Renal cortex interstitium (tissue), 11 donors: ENCODE data around the gene SLC4A5. TPM values are rescaled to one million over a fixed set of nuclear protein-coding genes. Genes with fewer than 3 reads are reported as not detected.
A peak's percentile ranks its signal among the peaks of the same experiment; 100 is the strongest.
"Not testable (repeated sequence)": the region's sequence is repeated elsewhere in the genome, so short reads cannot be mapped to it uniquely, and the experiment has no call there.

Source experiments
- DNase-seq, 11 donors: peaks; one replicate each; pipeline ENCODE4 v3.0.0-alpha.2; 2013; ENCODE audit warnings: low read depth in 9 of 11, low spot score in 4 of 11; ENCODE audit errors: extremely low read depth in 1 of 11
- polyA plus RNA-seq, 3 donors: library from polyadenylated mRNA; unstranded; fragments of 120-200 nt; gene quantifications; one replicate each; pipeline ENCODE4 v1.2.1, GENCODE V29; 2013; ENCODE audit not compliant: insufficient read length in 3 of 3

The SLC4A5 gene
- polyA plus RNA-seq, 3 donors, result 1.7 to 4.8 (median 3.2) TPM

DNA sequence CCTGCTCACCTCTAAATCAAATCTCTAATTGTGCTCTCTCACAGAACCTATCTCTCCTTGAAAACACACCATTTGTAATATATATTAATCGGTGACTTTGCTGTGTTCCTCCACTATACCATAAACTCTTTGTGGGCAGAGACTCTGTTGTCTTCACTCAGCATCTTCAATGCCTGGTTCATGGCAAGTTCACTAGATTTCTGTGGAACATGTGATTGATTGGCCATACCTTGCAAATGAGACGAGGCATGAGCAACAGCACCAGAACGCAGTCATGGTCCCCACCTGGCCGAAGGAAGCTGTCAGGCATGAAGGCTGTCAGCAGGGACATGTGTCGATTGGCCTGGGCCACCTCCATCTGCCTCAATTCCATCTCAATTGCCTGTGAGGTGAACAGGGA is 25.3 kb upstream of the SLC4A5 start:
- no peak for DNase-seq

DNA sequence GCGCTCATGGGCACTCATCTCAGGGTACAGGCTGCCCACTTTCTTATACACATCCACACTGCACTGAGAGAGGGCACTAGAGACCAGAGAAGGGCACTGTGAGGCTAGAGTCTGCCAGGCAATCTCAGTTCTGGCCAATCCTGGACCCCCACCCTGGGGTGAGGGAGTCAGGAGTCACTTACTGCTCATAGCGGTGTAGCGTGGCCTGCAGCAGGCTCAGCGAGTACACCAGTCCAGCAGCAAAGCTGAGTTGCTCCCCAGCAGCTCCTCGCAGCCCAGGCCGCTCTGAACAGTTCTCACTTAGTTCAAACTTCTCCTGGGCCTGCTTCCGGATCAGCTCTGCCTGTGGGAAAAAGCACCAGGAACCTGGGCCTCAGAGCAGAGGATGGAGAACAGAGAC is 24.6 kb upstream of the SLC4A5 start:
- no peak for DNase-seq

DNA sequence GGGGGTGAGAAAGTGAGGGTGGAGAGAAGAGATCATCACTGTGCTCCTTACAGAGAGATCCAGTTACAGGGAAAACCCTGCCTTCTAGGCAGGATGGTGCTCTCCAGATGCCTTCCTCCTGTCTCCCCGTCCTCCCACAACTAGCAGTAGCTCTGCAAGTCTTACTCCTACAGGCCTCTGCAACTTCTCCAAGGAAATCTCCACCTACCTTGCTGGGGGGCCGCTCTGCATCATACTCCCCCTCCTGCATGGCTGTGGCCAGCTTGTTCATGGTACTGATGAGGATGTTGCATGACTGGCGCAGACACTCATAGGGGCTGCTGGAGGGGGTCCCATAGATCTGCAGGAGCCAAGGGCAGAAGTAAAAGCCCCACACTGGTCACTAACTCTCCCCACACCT is 22.8 kb upstream of the SLC4A5 start:
- no peak for DNase-seq

DNA sequence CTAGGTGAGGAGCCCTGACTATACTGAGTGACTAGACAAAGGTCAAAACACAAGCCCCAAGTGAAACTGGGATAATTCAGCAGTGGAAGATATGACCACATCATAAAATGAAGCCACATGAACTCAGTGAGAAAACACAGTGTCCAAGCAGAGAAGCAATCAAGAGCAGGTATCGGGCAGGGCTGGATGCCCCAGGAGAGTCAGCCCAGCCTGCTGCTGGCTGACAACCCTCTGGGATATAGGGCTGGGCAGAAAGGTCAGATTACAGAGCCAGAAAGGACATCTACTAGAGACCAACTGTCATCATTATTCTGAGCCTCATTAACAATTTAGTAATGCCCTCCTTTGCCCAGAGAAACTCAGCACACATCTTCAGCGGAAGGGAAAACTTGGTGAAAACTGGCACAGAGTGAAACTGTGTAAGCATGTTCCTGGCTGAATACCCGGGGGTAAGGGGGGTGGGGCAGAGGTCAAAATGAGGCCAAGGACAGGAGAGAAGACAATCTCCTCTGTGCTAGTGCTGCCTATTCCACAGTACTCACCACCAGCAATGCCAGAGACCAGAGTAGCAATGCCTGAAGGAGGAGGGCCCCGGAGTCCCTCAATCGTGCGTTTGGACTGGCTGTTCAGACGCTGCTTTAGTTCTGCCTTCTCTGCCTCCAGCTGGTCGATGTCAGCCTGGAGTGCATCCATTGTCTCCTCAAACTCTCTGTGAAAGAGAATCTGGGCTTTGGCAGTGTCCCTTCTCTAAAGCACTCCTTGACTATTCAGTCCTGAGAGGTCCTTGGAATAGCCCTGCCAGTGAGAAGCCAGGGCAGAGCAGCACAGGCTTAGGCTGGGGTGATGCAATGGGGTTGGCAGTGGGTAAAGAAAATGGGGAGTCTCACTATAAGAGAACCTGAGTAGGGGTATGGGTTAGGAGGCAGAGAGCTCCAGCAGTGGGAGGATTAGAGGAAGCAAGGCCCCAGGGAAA is 21.6 kb upstream of the SLC4A5 start:
- DNase-seq, result no peak

DNA sequence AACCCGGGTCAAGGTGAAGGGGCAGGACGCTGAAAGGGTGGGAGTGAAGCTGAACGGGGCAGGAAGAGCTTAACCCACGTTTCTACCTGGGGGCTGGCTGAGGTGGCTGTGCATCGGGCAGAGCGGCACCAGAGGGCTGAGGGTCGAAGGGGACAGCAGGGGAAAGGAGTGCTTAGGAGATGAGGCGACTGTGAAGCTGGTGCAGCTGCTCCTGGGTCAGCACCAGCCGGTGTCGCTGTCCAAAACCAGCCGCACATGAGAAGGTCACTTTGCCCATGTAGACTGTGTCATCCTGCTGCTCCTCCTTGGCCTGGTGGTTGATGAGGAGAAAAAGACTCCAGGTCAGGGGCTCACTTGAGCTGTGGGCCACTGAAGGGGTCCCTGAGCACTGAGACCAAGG is 18.1 kb upstream of the SLC4A5 start:
- no peak for DNase-seq

DNA sequence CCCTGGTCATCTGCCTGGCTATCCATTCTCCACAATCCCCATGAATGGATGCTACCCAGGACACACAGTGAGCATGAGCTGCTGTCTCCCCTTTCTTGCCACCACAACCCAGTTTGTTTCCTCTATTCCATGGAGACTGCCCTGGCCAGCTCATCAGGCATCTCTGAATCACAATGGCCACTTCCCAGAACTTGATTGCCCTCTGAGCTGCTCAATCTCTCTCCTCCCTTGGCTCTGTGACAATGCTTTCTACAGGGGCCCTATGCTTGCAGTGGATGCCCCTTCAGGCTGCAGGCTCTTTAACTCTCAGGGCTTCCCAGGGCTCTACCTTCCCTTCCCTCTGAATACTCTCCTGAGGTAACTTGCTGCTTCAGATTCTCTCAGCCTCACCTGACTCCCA is 14.4 kb upstream of the SLC4A5 start:
- no peak for DNase-seq

DNA sequence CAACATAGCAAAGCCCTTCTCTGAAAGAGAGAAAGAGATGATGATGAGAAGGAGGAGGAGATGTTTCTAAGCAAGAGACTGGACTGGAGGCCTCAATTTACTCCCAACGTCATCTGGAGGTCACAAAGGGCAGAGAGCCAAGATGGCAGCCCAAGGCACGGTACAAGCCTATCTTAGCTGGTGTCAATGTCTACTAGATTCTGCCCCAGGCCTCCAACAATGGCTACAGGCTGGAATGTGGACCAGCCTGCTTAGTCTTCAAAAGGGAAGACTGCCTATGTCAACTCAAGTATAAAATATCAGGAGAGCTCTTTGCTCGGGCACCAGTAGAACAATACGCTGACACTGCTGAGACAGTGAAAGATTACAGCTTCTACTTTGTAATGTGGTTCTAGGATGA is 6.7 kb upstream of the SLC4A5 start:
- no peak for DNase-seq

DNA sequence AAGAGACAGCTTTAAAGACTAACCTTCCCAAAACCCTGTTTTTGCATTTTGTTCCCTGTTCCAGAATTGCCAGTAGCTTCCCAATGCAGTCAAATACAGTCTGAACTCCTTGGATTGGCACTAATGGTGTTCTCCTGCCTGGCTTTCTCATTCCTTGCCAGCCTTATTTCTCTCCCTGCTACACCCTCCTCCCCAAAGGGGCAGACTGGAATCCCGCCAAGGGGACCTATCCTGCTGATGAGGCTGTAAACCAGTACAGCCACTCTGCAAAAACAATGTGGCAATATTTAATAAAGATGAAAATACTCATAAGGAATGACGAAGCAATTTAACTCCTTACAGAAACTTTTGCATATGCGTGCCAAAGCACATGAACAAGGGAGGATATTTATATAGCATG is 4.5 kb upstream of the SLC4A5 start:
- no peak for DNase-seq

DNA sequence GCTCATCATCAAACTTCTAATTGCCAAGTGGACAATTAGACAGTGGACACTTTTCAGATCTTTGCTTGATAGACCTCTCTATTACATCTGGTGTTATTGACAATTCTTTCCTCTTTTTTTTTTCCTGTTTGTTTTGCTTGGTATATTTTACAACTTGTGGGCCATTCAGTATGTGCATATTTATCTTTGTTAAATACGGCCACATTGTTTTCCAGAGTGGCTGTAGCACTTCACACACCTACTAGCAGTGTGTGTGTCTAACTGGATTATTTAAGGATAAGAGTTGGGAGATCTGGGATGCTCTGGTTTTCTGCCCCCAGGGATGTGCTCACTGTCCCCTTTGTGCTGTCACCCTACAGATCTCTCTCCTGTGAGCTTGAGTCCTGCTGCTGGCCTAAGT is 4.1 kb upstream of the SLC4A5 start:
- no peak for DNase-seq

DNA sequence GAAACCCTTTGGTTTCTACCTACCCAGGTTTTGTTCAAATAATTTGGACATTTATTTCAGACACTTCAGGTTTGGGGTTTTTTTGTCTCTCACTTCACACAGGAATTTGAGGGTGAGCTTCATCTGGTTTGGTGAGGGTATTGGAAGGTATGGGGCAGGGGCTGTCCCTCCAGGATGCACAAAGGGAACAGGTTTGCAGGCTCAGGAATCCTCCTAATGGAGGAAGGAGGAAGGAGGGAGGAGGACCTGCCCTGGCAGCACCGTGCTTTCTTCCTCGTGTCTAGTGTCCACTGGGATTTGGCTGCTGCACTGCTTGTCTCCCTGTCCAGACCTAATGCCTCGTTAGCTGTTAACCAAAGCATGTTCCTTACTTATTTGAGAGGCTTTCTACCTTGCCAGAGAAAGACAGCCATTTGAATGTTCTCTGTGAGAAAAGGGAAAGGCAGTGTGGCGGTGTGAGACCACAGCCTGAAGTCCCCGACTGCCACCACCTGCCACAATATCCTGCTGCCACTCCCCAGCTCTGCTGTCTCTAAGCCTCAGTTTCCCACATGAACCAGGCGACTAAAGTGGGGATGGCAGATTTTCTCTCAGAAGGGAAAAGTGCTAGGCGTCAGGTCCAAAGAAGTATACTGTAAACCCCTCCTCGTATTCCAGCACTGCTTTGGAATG is 2.2 kb upstream of the SLC4A5 start:
- no peak for DNase-seq

DNA sequence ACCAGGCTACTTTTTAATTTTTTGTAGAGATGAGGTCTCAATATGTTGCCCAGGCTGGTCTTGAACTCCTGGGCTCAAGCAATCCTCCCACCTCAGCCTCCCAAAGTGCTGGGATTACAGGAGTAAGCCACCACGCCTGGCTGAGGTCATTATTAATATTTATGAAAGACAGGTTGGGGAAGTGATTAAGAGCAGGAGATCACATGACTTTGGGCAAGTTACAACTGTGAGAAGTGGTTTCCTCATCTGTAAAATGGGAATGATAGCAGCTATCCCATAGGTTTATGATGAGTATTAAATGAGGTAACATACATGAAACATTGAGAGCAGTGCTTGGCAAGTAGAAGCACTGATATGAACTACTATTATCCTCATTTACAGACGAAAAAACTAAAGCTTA is 7.0 kb downstream of the SLC4A5 start:
- not testable (repeated sequence) for DNase-seq

DNA sequence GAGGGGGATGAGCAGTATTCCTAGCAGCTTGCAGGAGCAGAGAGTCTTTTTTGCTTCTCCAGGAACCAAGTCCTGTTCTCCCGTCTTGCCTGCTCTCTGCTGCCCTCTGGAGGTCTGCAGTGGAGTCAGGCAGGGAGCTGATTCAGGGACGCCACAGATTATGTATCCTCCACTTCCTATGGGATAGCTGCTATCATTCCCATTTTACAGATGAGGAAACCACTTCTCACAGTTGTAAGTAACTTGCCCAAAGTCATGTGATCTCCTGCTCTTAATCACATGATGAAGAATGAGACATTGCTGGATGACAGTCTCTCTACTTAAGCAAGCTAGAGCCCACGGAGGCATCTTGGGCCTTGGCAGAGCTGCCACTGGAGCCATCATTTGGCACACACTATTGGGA is 8.3 kb downstream of the SLC4A5 start:
- DNase-seq, result peak; percentile 50 to 75 (median 54)

DNA sequence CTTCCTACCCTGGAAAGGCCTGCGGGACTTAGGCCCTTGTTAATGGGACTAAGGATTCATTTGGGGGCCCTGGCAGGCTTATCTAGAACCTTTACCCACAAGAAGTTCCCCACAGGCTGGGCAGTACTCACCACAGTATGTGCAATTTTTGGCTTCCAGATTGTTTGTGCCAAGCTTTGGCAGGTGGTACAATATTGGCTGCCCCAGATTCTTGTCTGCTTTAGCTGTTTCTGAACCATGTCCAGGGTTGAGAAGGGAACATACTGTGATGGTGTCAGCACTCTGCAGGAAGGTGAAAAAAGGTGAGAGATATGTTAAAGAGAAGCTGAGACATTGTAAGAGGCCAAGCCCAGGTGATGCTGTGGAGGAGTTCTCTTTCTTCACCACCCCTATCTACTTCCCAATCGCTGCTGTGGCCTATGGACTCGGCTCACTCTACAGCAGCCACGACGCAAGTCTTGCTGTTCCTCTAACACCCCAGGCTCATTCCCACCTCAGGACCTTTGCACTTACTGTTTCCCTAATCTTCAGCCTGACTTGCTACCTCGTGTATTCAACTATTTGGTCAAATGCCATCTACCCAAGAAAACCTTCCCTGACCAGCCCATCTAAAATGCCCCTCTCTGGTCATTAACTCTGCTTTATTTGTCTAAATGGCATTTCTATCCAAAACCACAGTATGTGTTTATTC is 9.2 kb downstream of the SLC4A5 start:
- no peak for DNase-seq

DNA sequence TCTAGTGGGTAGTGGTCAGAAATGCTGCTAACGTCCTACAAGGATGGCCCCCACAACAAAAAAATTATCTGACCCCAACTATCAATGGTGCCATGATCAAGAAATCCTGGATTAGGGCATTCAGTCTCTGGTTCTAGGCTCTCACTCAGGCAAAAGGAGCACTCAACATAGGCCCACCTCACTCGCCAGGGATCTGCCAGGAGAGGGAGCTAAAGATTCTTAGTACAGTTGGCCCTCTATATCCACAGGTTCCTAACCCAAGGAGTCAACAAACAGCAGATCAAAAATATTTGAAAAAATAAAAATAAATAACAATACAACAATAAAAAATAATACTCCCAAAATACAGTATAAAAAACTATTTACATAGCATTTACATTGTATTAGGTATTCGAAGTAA is 10.0 kb downstream of the SLC4A5 start:
- DNase-seq, result peak in 3 of 11 donors; percentile 4 to 14 (median 7)

DNA sequence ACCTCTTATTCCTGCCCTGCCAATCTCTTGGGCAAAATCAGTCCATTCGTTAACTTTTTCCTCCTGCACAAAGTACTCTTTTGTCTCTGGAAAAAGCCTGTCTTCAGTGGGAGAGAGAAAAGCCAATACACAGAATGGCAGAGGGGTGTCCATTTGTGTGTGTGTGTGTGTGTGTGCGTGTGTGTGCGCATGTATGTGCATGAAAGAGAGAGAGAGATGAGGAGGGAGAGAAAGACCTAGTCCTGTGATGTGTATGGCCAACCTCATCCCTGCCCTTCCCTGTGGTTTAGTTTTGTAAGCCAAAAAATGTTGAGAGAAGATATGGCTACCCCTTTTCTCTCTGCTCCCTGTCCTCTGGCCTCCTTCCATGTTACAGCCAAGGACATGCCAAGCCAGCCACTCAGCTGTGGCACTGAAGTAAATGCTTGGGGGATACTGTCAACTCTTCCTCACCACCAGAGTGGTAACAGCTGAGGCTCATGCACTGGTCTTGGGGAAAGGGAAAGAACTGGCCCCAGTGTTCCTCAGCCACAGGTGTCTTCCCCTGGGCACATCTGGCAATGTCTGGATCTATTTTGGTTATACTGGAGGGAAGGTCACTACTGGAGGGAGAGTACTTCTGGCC is 10.6 kb downstream of the SLC4A5 start:
- DNase-seq, result no peak

DNA sequence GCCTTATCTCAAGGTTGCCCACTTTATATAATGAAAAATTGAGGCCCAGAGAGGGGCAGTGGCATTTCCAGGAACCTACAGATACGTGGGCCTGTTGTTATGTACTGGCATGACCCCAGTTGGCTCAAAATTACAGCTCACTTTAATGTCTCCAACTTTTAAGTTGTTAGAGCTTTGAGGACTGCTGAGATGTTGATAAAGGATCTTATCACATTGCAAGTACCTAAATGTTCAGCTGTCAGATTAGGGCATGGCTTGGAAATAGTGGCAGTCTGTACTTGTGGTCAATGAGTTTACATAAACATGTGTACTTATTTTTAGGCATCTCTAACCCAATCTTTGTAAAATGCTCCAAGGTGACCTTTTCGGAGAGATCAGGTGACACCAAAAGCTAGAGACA is 14.6 kb downstream of the SLC4A5 start:
- DNase-seq, result no peak

DNA sequence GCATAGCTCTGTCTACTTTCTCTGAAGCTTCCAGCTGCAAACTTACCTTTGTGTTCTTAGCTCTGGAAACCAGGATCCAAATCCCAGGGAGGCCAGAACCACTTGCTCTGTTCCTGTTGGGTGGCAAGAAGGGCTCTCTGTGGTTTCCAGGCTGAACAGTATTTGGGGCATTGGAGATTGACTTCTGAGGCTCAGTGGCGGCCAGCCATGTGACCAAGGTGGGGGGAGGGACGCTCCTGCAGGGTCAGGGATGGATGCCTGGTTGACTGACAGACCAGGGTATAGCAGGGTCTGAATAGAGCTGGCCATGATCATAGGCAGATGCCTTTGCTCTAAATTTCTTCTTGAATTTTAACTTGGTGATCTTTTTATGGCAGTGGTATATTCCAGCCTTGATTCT is 15.1 kb downstream of the SLC4A5 start:
- no peak for DNase-seq

DNA sequence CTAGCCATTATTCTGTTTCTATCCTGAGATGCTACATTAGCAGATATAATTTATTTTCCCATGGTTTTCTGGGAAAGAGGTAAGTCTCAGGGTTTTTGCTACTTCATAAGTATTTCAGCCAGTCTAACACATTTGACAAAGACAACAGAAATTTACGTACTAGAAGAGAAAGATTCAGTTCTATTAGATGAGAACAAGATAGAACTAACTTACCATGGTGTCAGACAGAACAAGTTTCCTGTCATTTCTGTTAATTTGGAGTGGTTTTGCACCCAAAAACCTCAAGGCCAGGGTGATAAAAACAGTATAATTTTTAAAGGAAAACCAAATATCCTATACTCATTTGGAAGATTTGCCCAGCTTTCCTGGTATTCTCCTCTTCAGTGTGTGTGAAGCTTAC is 15.6 kb downstream of the SLC4A5 start:
- no peak for DNase-seq

DNA sequence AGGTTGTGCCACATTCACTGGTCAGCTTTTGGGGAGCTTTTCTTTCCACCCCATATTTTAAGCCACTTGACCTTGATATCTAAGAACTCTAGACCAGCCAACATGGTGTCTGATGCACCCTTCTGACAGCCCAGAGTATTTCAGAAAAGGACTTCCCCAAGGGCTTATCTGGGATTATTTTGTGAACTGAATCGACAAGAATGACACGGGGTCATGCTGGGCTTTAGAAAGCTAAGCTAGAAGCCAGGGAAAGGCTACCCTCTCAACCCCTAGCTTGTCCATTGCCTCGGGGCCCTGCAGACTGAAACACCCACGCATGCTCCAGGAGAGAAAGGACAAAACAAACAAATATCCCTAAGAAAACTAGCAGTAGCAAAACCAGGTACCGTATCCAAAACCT is 16.0 kb downstream of the SLC4A5 start:
- no peak for DNase-seq

DNA sequence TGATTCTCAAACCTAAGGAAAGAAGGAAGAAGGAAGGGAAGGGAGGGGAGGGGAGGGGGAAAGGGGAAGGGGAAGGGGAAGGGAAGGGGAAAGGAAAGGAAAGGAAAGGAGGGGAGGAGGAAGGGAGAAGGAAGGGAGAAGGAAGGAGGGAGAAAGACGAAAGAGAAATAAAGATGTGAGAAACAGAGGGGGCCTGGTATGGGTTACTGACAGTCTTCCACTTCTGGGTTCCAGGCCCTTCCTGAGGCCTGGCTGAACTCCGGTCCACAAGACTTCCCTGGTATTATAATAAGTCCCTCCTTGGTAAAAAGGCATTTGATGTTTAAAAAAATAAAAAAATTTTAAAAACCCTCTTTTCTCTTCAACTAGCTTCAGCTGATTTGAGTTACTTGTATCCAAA is 17.4 kb downstream of the SLC4A5 start:
- no peak for DNase-seq
